CD14-positive monocyte (primary cell): ENCODE measurements around the gene PPFIA4. TPM values are rescaled to one million over a fixed set of nuclear protein-coding genes. Genes with fewer than 3 reads are reported as not detected.

ENCODE experiments used
- DNase-seq, 3 donors: peaks; one replicate each; pipeline ENCODE4 v3.0.0-alpha.2; 2011 to 2022
- H2AFZ ChIP-seq: 2 replicates; pipeline ENCODE4 v1.6.0; 2012; ENCODE audit warnings: mild to moderate bottlenecking, low read depth, low read length, inconsistent platforms; ENCODE audit not compliant: insufficient read depth, poor library complexity, severe bottlenecking
- H3K27ac ChIP-seq, 2 donors: 1 replicate in 1 of 2; 2 replicates in 1 of 2; pipeline ENCODE4 v1.5.1; 2012 to 2013; ENCODE audit warnings: low read length in 2 of 2, control low read depth in 1 of 2, inconsistent platforms in 1 of 2, low read depth in 1 of 2, mild to moderate bottlenecking in 1 of 2
- H3K27me3 ChIP-seq, 2 donors: one replicate each; pipeline versions ENCODE4 v1.6.0 to v1.6.1; 2011 to 2013; ENCODE audit warnings: low read length in 2 of 2; ENCODE audit not compliant: control insufficient read depth in 2 of 2, insufficient read depth in 2 of 2
- H3K36me3 ChIP-seq, 2 donors: replicated peaks in 1 of 2; 1 replicate in 1 of 2; 2 replicates in 1 of 2; pipeline versions ENCODE4 v1.5.1 to v1.6.1; 2012 to 2013; ENCODE audit warnings: low read length in 2 of 2, control low read depth in 1 of 2, inconsistent platforms in 1 of 2, mild to moderate bottlenecking in 1 of 2; ENCODE audit not compliant: insufficient read depth in 2 of 2, control insufficient read depth in 1 of 2
- H3K4me1 ChIP-seq, 2 donors: 1 replicate in 1 of 2; 2 replicates in 1 of 2; pipeline versions ENCODE4 v1.5.1 to v1.6.1; 2012 to 2013; ENCODE audit warnings: low read length in 2 of 2, control low read depth in 1 of 2, inconsistent platforms in 1 of 2, mild to moderate bottlenecking in 1 of 2, moderate library complexity in 1 of 2; ENCODE audit not compliant: insufficient read depth in 2 of 2, control insufficient read depth in 1 of 2
- H3K4me2 ChIP-seq: replicated peaks from 2 replicates; pipeline ENCODE3; 2012; ENCODE audit warnings: low read length, moderate library complexity, mild to moderate bottlenecking; ENCODE audit not compliant: poor library complexity, severe bottlenecking; ENCODE audit errors: extremely low read depth
- H3K4me3 ChIP-seq, 3 experiments: fragments of 200-600 bp in 1 of 3; sonication (generic) in 1 of 3; replicated peaks in 1 of 3; 1 replicate in 2 of 3; 2 replicates in 1 of 3; pipeline ENCODE4 v1.5.1; 2011 to 2013; ENCODE audit warnings: low read length in 3 of 3, mild to moderate bottlenecking in 3 of 3, control low read depth in 2 of 3, low read depth in 2 of 3, inconsistent platforms in 1 of 3, moderate library complexity in 1 of 3
- H3K79me2 ChIP-seq: 2 replicates; pipeline ENCODE4 v1.6.0; 2012; ENCODE audit warnings: mild to moderate bottlenecking, control low read depth, inconsistent platforms, low read length, moderate library complexity; ENCODE audit not compliant: insufficient read depth
- H3K9ac ChIP-seq: 2 replicates; pipeline ENCODE4 v1.6.0; 2017; ENCODE audit warnings: low read length, mild to moderate bottlenecking; ENCODE audit not compliant: insufficient read depth, poor library complexity, severe bottlenecking
- H3K9me3 ChIP-seq, 2 donors: replicated peaks in 1 of 2; 1 replicate in 1 of 2; 2 replicates in 1 of 2; pipeline versions ENCODE4 v1.5.1 to v1.6.1; 2012 to 2013; ENCODE audit warnings: low read length in 2 of 2, control low read depth in 1 of 2; ENCODE audit not compliant: control insufficient read depth in 1 of 2, insufficient read depth in 1 of 2
- H4K20me1 ChIP-seq: 2 replicates; pipeline ENCODE4 v1.6.0; 2012; ENCODE audit warnings: mild to moderate bottlenecking, low read length, control low read depth, moderate library complexity; ENCODE audit not compliant: insufficient read depth
- H3K27ac Mint-ChIP-seq, 7 donors: one replicate each; pipeline ENCODE4 v1.8.0; 2020; ENCODE audit warnings: mild to moderate bottlenecking in 7 of 7, mixed read lengths in 7 of 7, moderate library complexity in 6 of 7, inconsistent platforms in 2 of 7
- H3K27me3 Mint-ChIP-seq, 3 donors: one replicate each; pipeline ENCODE4 v1.8.0; 2021 to 2022; ENCODE audit warnings: low read depth in 3 of 3, mild to moderate bottlenecking in 3 of 3, mixed read lengths in 3 of 3, moderate library complexity in 3 of 3, inconsistent platforms in 1 of 3
- H3K36me3 Mint-ChIP-seq, 2 donors: one replicate each; pipeline ENCODE4 v1.8.0; 2020; ENCODE audit warnings: mixed read lengths in 2 of 2, inconsistent platforms in 1 of 2, mild to moderate bottlenecking in 1 of 2
- H3K4me1 Mint-ChIP-seq: one replicate; pipeline ENCODE4 v1.8.0; 2020; ENCODE audit warnings: mild to moderate bottlenecking, mixed read lengths
- H3K4me3 Mint-ChIP-seq, 2 donors: one replicate each; pipeline ENCODE4 v1.8.0; 2020; ENCODE audit warnings: mild to moderate bottlenecking in 2 of 2, mixed read lengths in 2 of 2, moderate library complexity in 1 of 2
- H3K9me3 Mint-ChIP-seq, 7 donors: one replicate each; pipeline ENCODE4 v1.8.0; 2020 to 2022; ENCODE audit warnings: mixed read lengths in 7 of 7, mild to moderate bottlenecking in 6 of 7, moderate library complexity in 6 of 7, inconsistent platforms in 2 of 7
- WGBS: methylation state at CpG from one replicate; pipeline ENCODE4 v1.1.5; 2013; ENCODE audit warnings: missing lambda C conversion rate; ENCODE audit not compliant: insufficient coverage; 5-methylcytosine and 5-hydroxymethylcytosine counted together
- intact Hi-C, 2 donors: fragments of 100-400 bp; cut with micrococcal nuclease; formaldehyde crosslinking; loops; one replicate each; pipeline versions ENCODE4 v1.15.0 to v1.15.1; 2023
- polyA plus RNA-seq, 3 donors: library from polyadenylated mRNA; depleted of rRNA in 1 of 3; unstranded in 2 of 3; stranded (reverse) in 1 of 3; fragments of 300-500 nt in 2 of 3; fragments of >200 nt in 1 of 3; fragmentation: Illumina TruSeq in 2 of 3; gene quantifications; 1 replicate in 2 of 3; 2 replicates in 1 of 3; pipeline ENCODE4 v1.2.3, GENCODE V29; 2012 to 2021
- TF ChIP-seq, protein P1 (sequence below): fragments of 200-600 bp; IDR thresholded peaks from one replicate; pipeline ENCODE4 v1.8.0; 2022; ENCODE audit warnings: antibody characterized with exemption, mild to moderate bottlenecking

Gene PPFIA4
- polyA plus RNA-seq, 3 donors = 0.52 to 1.0 (median 0.97) TPM

DNA sequence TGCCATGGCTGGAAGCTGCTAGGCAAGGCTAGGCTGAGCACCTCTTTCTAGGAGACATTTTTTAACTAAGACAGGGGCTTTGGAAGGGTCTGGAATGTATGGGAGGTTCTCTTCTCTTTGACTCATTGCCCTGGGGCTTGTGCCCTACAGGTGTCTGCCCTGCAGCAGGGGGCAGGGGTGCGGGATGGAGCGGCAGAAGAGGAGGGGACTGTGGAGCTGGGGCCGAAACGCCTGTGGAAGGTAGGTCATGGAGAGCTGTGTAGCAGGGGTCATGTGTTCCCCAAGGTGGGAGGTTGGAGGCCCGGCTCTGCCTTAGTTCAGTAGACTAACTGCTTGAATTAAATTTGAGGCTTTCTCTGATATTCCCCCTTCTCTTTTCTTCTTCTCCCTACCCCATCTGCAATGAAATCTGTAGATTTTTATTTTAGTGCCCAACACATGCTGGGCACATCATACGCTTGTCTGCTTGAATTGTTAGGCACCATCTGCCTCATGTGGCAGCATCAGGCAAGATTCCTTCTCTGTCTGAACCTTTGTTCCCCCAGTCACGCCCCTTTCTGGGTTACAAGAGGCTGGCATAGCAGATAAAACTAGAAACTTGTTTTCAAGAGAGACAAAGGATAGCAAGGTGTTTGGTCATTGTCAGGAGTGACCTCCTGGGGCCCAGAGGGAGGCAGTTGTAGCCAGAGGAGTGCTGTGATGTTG is 18.4 kb downstream of the PPFIA4 start:
- no peaks in the 10 kb centered on the region for H3K36me3 Mint-ChIP-seq
- peaks cover 7 to 8% of the 10 kb centered on the region in 2 donors for H3K4me1 ChIP-seq
- no peaks in the 10 kb centered on the region for H3K79me2 ChIP-seq
- H3K27me3 ChIP-seq = no peaks in the 10 kb centered on the region
- H3K4me3 Mint-ChIP-seq = no peak overlapping the region
- no peaks in the 10 kb centered on the region for H3K9me3 Mint-ChIP-seq
- no peak overlapping the region for H3K27ac ChIP-seq
- H3K27me3 Mint-ChIP-seq = peaks cover 2 to 20% (median 20%) of the 10 kb centered on the region in 3 donors
- H3K27ac Mint-ChIP-seq = no peak overlapping the region
- H4K20me1 ChIP-seq = no peaks in the 10 kb centered on the region
- TF ChIP-seq, protein P1, sequence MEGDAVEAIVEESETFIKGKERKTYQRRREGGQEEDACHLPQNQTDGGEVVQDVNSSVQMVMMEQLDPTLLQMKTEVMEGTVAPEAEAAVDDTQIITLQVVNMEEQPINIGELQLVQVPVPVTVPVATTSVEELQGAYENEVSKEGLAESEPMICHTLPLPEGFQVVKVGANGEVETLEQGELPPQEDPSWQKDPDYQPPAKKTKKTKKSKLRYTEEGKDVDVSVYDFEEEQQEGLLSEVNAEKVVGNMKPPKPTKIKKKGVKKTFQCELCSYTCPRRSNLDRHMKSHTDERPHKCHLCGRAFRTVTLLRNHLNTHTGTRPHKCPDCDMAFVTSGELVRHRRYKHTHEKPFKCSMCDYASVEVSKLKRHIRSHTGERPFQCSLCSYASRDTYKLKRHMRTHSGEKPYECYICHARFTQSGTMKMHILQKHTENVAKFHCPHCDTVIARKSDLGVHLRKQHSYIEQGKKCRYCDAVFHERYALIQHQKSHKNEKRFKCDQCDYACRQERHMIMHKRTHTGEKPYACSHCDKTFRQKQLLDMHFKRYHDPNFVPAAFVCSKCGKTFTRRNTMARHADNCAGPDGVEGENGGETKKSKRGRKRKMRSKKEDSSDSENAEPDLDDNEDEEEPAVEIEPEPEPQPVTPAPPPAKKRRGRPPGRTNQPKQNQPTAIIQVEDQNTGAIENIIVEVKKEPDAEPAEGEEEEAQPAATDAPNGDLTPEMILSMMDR = no peak
- WGBS = 97% methylated on average over 6 of the region's 7 CpGs
- no peak for DNase-seq
- no peaks in the 10 kb centered on the region for H3K9me3 ChIP-seq
- no peak overlapping the region for H3K4me2 ChIP-seq
- H3K4me1 Mint-ChIP-seq = peaks cover 8% of the 10 kb centered on the region
- intact Hi-C loops = loop anchor here in 1 of 2 donors (10.0 kb wide), 1 partner anchor 80 kb away; the partner anchor contains the start of gene ADORA1
- H3K4me3 ChIP-seq = no peak overlapping the region
- no peak overlapping the region for H2AFZ ChIP-seq
- no peak overlapping the region for H3K9ac ChIP-seq
- no peaks in the 10 kb centered on the region for H3K36me3 ChIP-seq

DNA sequence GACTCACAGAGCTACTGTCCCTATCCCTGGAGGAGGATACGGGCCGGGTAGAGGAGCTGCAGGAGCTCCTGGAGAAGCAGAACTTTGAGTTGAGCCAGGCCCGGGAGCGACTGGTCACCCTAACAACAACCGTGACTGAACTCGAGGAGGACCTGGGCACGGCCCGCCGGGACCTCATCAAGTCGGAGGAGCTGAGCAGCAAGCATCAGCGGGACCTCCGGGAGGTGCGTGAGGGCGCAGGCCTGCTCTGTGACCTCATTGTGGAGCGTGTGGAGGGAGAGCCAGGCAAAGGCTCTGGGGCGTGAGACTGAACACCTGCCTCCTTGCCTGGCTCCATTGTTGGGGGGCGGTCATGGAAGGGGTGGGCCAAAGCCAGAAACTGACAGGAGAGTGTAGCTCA is 19.0 kb downstream of the PPFIA4 start:
- WGBS = 95% methylated on average over 17 of the region's 17 CpGs
- H3K27ac Mint-ChIP-seq = no peak overlapping the region

More for the DNA sequence above, 19.0 kb downstream of the PPFIA4 start:
- Mint-ChIP-seq H3K36me3 (no peaks in the 10 kb centered on the region), H3K9me3 (no peaks in the 10 kb centered on the region), H3K4me1 (peaks cover 8% of the 10 kb centered on the region), H3K27me3 (peaks cover 2 to 18% (median 18%) of the 10 kb centered on the region in 3 donors), H3K4me3 (peak overlapping the region in 1 of 2 donors; percentile 30)
- no peaks in the 10 kb centered on the region for H3K9me3 ChIP-seq
- H3K79me2 ChIP-seq = no peaks in the 10 kb centered on the region
- no peaks in the 10 kb centered on the region for H3K27me3 ChIP-seq
- no peaks in the 10 kb centered on the region for H3K36me3 ChIP-seq
- H3K4me1 ChIP-seq = peaks cover 7 to 8% of the 10 kb centered on the region in 2 donors
- TF ChIP-seq, protein P1 = no peak
- H3K9ac ChIP-seq = no peak overlapping the region
- no peak overlapping the region for H3K27ac ChIP-seq
- no peak overlapping the region for H3K4me3 ChIP-seq
- H2AFZ ChIP-seq = no peak overlapping the region
- no peak overlapping the region for H3K4me2 ChIP-seq
- intact Hi-C loops = loop anchor here in 1 of 2 donors (10.0 kb wide), 1 partner anchor 79 kb away; the partner anchor contains the start of gene ADORA1
- no peak for DNase-seq
- no peaks in the 10 kb centered on the region for H4K20me1 ChIP-seq
